DOHH2 (cell line): ENCODE data around the gene PDZRN3.

ENCODE experiments used
- EZH2phosphoT487 ChIP-seq: fragments of 200-600 bp; sonication (generic); IDR thresholded peaks from 2 replicates; pipeline ENCODE4 v1.6.1; 2017; ENCODE audit warnings: borderline replicate concordance, mild to moderate bottlenecking, antibody characterized with exemption, low read length, moderate library complexity, mixed read lengths
- TF ChIP-seq, protein P1 (sequence below): fragments of 200-600 bp; sonication (generic); IDR thresholded peaks from one replicate; pipeline ENCODE4 v1.5.1; 2014; ENCODE audit warnings: antibody characterized with exemption, mild to moderate bottlenecking, low read depth, low read length; ENCODE audit not compliant: poor library complexity, severe bottlenecking

DNA sequence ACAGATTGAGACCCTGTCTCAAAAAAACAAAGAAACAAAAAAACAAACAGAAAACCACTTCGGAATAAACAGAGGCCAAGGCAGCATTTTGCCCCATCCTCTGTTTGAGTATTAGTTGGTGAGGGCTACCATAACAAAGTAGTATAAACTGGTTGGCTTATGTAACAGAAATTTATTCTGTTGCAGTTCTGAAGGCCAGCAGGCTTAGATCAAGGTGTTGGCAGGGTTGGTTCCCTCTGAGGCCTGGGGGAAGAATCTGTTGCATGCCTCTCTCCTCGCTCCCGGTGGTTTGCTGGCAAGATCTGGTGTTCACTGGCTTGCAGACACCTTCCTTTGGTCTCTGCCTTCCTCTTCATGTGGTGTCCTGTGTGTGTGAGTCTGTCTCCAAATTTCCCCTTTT, 261.6 kb downstream of the PDZRN3 start:
- TF ChIP-seq, protein P1, sequence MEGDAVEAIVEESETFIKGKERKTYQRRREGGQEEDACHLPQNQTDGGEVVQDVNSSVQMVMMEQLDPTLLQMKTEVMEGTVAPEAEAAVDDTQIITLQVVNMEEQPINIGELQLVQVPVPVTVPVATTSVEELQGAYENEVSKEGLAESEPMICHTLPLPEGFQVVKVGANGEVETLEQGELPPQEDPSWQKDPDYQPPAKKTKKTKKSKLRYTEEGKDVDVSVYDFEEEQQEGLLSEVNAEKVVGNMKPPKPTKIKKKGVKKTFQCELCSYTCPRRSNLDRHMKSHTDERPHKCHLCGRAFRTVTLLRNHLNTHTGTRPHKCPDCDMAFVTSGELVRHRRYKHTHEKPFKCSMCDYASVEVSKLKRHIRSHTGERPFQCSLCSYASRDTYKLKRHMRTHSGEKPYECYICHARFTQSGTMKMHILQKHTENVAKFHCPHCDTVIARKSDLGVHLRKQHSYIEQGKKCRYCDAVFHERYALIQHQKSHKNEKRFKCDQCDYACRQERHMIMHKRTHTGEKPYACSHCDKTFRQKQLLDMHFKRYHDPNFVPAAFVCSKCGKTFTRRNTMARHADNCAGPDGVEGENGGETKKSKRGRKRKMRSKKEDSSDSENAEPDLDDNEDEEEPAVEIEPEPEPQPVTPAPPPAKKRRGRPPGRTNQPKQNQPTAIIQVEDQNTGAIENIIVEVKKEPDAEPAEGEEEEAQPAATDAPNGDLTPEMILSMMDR: no peak
- no peak for TF ChIP-seq EZH2phosphoT487
